Osteoblast (primary cell): ENCODE results near the gene SLC15A3. TPM values are rescaled to one million over a fixed set of nuclear protein-coding genes. Genes with fewer than 3 reads are reported as not detected.

ENCODE experiments used
- DNase-seq: peaks from one replicate; pipeline ENCODE4 v3.0.0; 2011; ENCODE audit warnings: low spot score, mixed read lengths; ENCODE audit not compliant: insufficient read length; ENCODE audit errors: missing footprints
- H2AFZ ChIP-seq: 2 replicates; pipeline ENCODE4 v1.6.0; 2011; ENCODE audit warnings: mild to moderate bottlenecking, low read length
- H3K27ac ChIP-seq: 2 replicates; pipeline ENCODE4 v1.5.1; 2011; ENCODE audit warnings: mild to moderate bottlenecking, low read depth, low read length, moderate library complexity
- H3K27me3 ChIP-seq: 2 replicates; pipeline ENCODE4 v1.6.0; 2012; ENCODE audit warnings: mild to moderate bottlenecking, control low read depth, inconsistent platforms, low read length, moderate library complexity; ENCODE audit not compliant: insufficient read depth
- H3K36me3 ChIP-seq: 2 replicates; pipeline ENCODE4 v1.5.1; 2011; ENCODE audit warnings: mild to moderate bottlenecking, low read length, control low read depth, moderate library complexity; ENCODE audit not compliant: insufficient read depth
- H3K4me1 ChIP-seq: 2 replicates; pipeline ENCODE4 v1.5.1; 2011; ENCODE audit warnings: mild to moderate bottlenecking, low read length, control low read depth, moderate library complexity; ENCODE audit not compliant: insufficient read depth
- H3K4me2 ChIP-seq: 2 replicates; pipeline ENCODE4 v1.6.0; 2011; ENCODE audit warnings: mild to moderate bottlenecking, low read length; ENCODE audit not compliant: insufficient read depth
- H3K4me3 ChIP-seq: fragments of 200-600 bp; sonication (generic); 3 replicates; pipeline ENCODE4 v1.5.1; 2012; ENCODE audit warnings: mild to moderate bottlenecking, low read length, inconsistent platforms; ENCODE audit not compliant: insufficient read depth
- H3K79me2 ChIP-seq: 2 replicates; pipeline ENCODE4 v1.6.0; 2012; ENCODE audit warnings: mild to moderate bottlenecking, low read length, control low read depth, inconsistent platforms; ENCODE audit not compliant: insufficient read depth
- H3K9me3 ChIP-seq: 2 replicates; pipeline ENCODE4 v1.5.1; 2011; ENCODE audit warnings: low read depth, low read length, control low read depth
- H4K20me1 ChIP-seq: 2 replicates; pipeline ENCODE4 v1.6.0; 2012; ENCODE audit warnings: mild to moderate bottlenecking, low read length, control low read depth; ENCODE audit not compliant: insufficient read depth
- total RNA-seq: library from RNA; depleted of rRNA; stranded (reverse); fragments of >200 nt; gene quantifications from 2 replicates; pipeline ENCODE4 v1.2.3, GENCODE V29; 2012
- TF ChIP-seq, protein P1 (sequence below): IDR thresholded peaks from 2 replicates; pipeline ENCODE4 v1.5.1; 2011; ENCODE audit warnings: mild to moderate bottlenecking, low read depth, low read length, moderate library complexity; ENCODE audit errors: extremely low read depth

SLC15A3 gene
- total RNA-seq, 1 donor = 10.9 TPM

GRCh38 chr11:60926500-60926899, 25.5 kb downstream of the SLC15A3 start:
- Histone ChIP-seq H2AFZ (no peak overlapping the region), H3K4me3 (no peak overlapping the region), H4K20me1 (no peaks in the 10 kb centered on the region), H3K27me3 (no peaks in the 10 kb centered on the region), H3K36me3 (peaks cover 3% of the 10 kb centered on the region), H3K27ac (no peak overlapping the region), H3K4me1 (peaks cover 15% of the 10 kb centered on the region), H3K4me2 (no peak overlapping the region), H3K79me2 (no peaks in the 10 kb centered on the region), H3K9me3 (no peaks in the 10 kb centered on the region)
- DNase-seq = no peak
- TF ChIP-seq, protein P1, sequence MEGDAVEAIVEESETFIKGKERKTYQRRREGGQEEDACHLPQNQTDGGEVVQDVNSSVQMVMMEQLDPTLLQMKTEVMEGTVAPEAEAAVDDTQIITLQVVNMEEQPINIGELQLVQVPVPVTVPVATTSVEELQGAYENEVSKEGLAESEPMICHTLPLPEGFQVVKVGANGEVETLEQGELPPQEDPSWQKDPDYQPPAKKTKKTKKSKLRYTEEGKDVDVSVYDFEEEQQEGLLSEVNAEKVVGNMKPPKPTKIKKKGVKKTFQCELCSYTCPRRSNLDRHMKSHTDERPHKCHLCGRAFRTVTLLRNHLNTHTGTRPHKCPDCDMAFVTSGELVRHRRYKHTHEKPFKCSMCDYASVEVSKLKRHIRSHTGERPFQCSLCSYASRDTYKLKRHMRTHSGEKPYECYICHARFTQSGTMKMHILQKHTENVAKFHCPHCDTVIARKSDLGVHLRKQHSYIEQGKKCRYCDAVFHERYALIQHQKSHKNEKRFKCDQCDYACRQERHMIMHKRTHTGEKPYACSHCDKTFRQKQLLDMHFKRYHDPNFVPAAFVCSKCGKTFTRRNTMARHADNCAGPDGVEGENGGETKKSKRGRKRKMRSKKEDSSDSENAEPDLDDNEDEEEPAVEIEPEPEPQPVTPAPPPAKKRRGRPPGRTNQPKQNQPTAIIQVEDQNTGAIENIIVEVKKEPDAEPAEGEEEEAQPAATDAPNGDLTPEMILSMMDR = no peak

GRCh38 chr11:60925868-60926267, 26.1 kb downstream of the SLC15A3 start:
- peak overlapping the region; percentile 80 for H3K4me2 ChIP-seq
- no peaks in the 10 kb centered on the region for H3K9me3 ChIP-seq
- H3K4me3 ChIP-seq = no peak overlapping the region
- no peak overlapping the region for H2AFZ ChIP-seq
- no peaks in the 10 kb centered on the region for H3K79me2 ChIP-seq
- H3K4me1 ChIP-seq = peaks cover 15% of the 10 kb centered on the region
- H4K20me1 ChIP-seq = no peaks in the 10 kb centered on the region
- DNase-seq = peak; percentile 97
- no peaks in the 10 kb centered on the region for H3K27me3 ChIP-seq
- H3K36me3 ChIP-seq = peaks cover 5% of the 10 kb centered on the region
- TF ChIP-seq, protein P1 = no peak
- no peak overlapping the region for H3K27ac ChIP-seq

DNA sequence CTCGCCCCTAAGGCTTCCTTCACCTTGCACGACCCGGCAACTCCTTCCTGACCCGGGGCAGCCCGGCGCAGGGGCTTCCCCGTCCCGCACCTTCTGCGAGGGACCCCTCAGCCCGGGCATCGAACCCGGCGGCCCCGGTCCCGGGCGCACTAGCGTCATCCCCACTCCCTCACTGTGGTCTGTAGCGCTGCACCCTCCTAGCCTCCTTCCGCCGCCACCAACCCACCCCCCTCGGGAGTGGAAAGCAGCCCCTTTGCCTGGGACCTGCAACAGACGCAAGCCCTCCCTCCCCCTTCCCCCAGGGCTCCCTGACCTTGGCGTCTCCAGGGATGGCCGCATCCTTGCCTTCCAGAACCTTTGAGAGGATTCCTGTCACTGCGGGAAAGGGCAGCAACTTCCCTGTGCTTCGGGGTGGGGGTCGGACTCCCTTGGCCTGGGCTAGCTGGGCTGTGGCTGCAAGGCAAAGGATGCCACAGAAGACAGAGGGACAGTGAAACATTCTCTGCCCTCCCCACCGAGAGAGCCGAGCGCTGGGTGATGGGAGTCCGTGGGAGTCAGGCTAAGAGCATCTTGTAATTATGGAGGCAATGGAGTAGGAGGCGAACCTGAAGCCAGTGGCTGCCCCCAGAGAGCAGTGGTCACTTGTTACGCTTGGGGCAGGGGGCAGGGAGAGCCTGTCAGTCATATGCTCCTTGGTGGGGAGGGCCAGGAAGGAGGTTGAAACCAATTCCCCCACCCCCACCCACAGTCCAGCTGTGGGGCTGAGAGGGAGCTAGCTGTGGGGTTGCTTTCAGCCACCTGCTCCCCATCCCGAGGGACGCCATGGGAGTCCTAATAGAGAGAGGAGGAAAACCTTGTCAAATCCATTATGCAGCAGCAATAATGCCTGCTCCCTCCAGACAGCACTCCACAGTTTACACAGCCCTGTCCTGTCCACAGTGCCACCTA, 26.8 kb downstream of the SLC15A3 start:
- Histone ChIP-seq H3K27me3 (no peaks in the 10 kb centered on the region), H3K79me2 (no peaks in the 10 kb centered on the region), H3K4me3 (peak overlapping the region; percentile 74), H3K36me3 (peaks cover 11% of the 10 kb centered on the region), H3K4me2 (peak overlapping the region; percentile 80), H3K27ac (no peak overlapping the region), H3K4me1 (peaks cover 15% of the 10 kb centered on the region), H2AFZ (peak overlapping the region; percentile 68), H3K9me3 (no peaks in the 10 kb centered on the region), H4K20me1 (no peaks in the 10 kb centered on the region)
- TF ChIP-seq, protein P1 = no peak
- DNase-seq = peak; percentile 92

GRCh38 chr11:60924110-60924905, 27.7 kb downstream of the SLC15A3 start, which contains the start of gene TMEM132A:
Gene TMEM132A (plus strand): TSS chr11:60924460. CDS start chr11:60924634, 174 bp downstream.
- H3K4me2 ChIP-seq = peak within 1 kb of the TSS; percentile 84
- no peaks in the 10 kb centered on the region for H3K27me3 ChIP-seq
- H2AFZ ChIP-seq = peak within 1 kb of the TSS; percentile 68
- peak; percentile 100 for DNase-seq
- TF ChIP-seq, protein P1 = no peak
- no peaks in the 10 kb centered on the region for H3K79me2 ChIP-seq
- no peaks in the 10 kb centered on the region for H4K20me1 ChIP-seq
- peaks cover 11% of the 10 kb centered on the region for H3K36me3 ChIP-seq
- H3K27ac ChIP-seq = no peak within 1 kb of the TSS
- peaks cover 15% of the 10 kb centered on the region for H3K4me1 ChIP-seq
- no peaks in the 10 kb centered on the region for H3K9me3 ChIP-seq
- peak within 1 kb of the TSS; percentile 74 for H3K4me3 ChIP-seq
